K562 (cell line): ENCODE measurements around the gene IL25. TPM values are rescaled to one million over a fixed set of nuclear protein-coding genes. Genes with fewer than 3 reads are reported as not detected.

Experiments
- ATAC-seq: fragments of 200-7000 bp; cut with Tn5 transposase; 3 replicates; pipeline ENCODE4 v1.9.1; 2020; ENCODE audit warnings: moderate library complexity
- BruUV-seq: library from RNA; stranded (reverse); fragments of 400-500 nt; replicated peaks from 2 replicates; lab custom pipeline; 2021; lab: Mats Ljungman, UMichigan
- CTCF ChIA-PET: fragments of 300-600 bp; formaldehyde crosslinking; extraction: SDS; loops from one replicate; lab custom pipeline; 2021; ENCODE audit warnings: low intra/inter-chr PET ratio; lab: Yijun Ruan, JAX
- POLR2A ChIA-PET: fragments of 300-600, 350-650 bp; sonication (Branson Sonifier 250); formaldehyde crosslinking; extraction: SDS; loops from one replicate; lab custom pipeline; 2021; ENCODE audit warnings: antibody characterized with exemption, inconsistent platforms; lab: Yijun Ruan, JAX
- DNase-seq, 4 experiments: peaks; one replicate each; pipeline versions ENCODE4 v3.0.0 to v3.0.0-alpha.2; 2011 to 2018; ENCODE audit warnings: low spot score in 3 of 4, mixed read lengths in 3 of 4; ENCODE audit errors: extremely low read depth in 1 of 4
- FAIRE-seq: peaks from 2 replicates; lab custom pipeline; 2011; peaks lifted over from hg19 to GRCh38; lab: Jason Lieb, UNC
- H2AFZ ChIP-seq: 2 replicates; pipeline ENCODE4 v1.6.0; 2011; ENCODE audit warnings: low read depth, low read length, control low read depth, inconsistent platforms
- H3K27ac ChIP-seq: fragments of 200-600 bp; 3 replicates; pipeline ENCODE4 v1.8.0; 2011; ENCODE audit warnings: low read depth, mild to moderate bottlenecking, control low read depth, inconsistent platforms, low read length, moderate library complexity, mixed read lengths; ENCODE audit errors: extremely low read depth
- H3K27me3 ChIP-seq, 2 experiments: fragments of 300-600 bp in 1 of 2; 2 replicates in 1 of 2; 3 replicates in 1 of 2; pipeline versions ENCODE4 v1.6.0 to v1.8.0; 2011; ENCODE audit warnings: inconsistent platforms in 2 of 2, low read length in 2 of 2, mild to moderate bottlenecking in 1 of 2, mixed read lengths in 1 of 2, moderate library complexity in 1 of 2; ENCODE audit not compliant: control insufficient read depth in 2 of 2, insufficient read depth in 2 of 2
- H3K36me3 ChIP-seq: fragments of 300-600 bp; 3 replicates; pipeline ENCODE4 v1.8.0; 2011; ENCODE audit warnings: mild to moderate bottlenecking, low read length, inconsistent platforms; ENCODE audit not compliant: control insufficient read depth, insufficient read depth
- H3K4me1 ChIP-seq, 2 experiments: fragments of 200-600 bp in 1 of 2; replicated peaks in 1 of 2; 2 replicates in 1 of 2; 3 replicates in 1 of 2; pipeline versions ENCODE4 v1.5.1 to v1.8.0; 2011; ENCODE audit warnings: inconsistent platforms in 2 of 2, low read length in 2 of 2, mild to moderate bottlenecking in 1 of 2, mixed read lengths in 1 of 2, moderate library complexity in 1 of 2; ENCODE audit not compliant: control insufficient read depth in 2 of 2, insufficient read depth in 2 of 2
- H3K4me2 ChIP-seq: 2 replicates; pipeline ENCODE4 v1.6.1; 2011; ENCODE audit warnings: low read length, control low read depth, inconsistent platforms, mixed read lengths; ENCODE audit not compliant: insufficient read depth
- H3K4me3 ChIP-seq: fragments of 200-600 bp; sonication (generic), shearing (Covaris generic); 2 replicates; pipeline ENCODE4 v1.5.1; 2016; ENCODE audit warnings: control low read depth, inconsistent platforms
- H3K79me2 ChIP-seq: fragments of 200-600 bp; 3 replicates; pipeline ENCODE4 v1.8.0; 2011; ENCODE audit warnings: low read length, inconsistent platforms; ENCODE audit not compliant: control insufficient read depth, insufficient read depth
- H3K9ac ChIP-seq, 2 experiments: 2 replicates each; pipeline versions ENCODE4 v1.6.0 to v1.6.1; 2011; ENCODE audit warnings: low read depth in 2 of 2, low read length in 2 of 2, control low read depth in 1 of 2, inconsistent platforms in 1 of 2, mild to moderate bottlenecking in 1 of 2, mixed read lengths in 1 of 2; ENCODE audit not compliant: insufficient read depth in 1 of 2
- H3K9me1 ChIP-seq: one replicate; pipeline ENCODE4 v1.6.0; 2011; ENCODE audit warnings: inconsistent platforms, mild to moderate bottlenecking, low read length, moderate library complexity; ENCODE audit not compliant: control insufficient read depth, insufficient read depth
- H3K9me3 ChIP-seq: replicated peaks from 2 replicates; pipeline ENCODE4 v1.5.1; 2011; ENCODE audit warnings: low read depth, low read length, inconsistent platforms; ENCODE audit not compliant: control insufficient read depth, insufficient read depth
- H4K20me1 ChIP-seq: replicated peaks from 2 replicates; pipeline ENCODE4 v1.6.1; 2011; ENCODE audit warnings: low read length, inconsistent platforms, mixed read lengths; ENCODE audit not compliant: control insufficient read depth, insufficient read depth
- ATF7 ChIP-seq: fragments of 450-650 bp; IDR thresholded peaks from 2 replicates; pipeline ENCODE4 v1.7.1; 2014; ENCODE audit warnings: mild to moderate bottlenecking, moderate library complexity
- BRD4 ChIP-seq: fragments of 200-600 bp; sonication (generic); IDR thresholded peaks from 2 replicates; pipeline ENCODE4 v1.6.1; 2017; ENCODE audit warnings: inconsistent platforms
- ELF2 ChIP-seq: fragments of 250-450 bp; sonication (Bioruptor Pico); IDR thresholded peaks from 2 replicates; pipeline ENCODE4 v1.5.0; 2021; ENCODE audit warnings: mild to moderate bottlenecking
- KAT7 ChIP-seq: sonication (generic); formaldehyde crosslinking; IDR thresholded peaks from 2 replicates; pipeline ENCODE4 v1.8.0; 2022; ENCODE audit warnings: missing genetic modification reagents, mild to moderate bottlenecking, borderline replicate concordance
- MAFK ChIP-seq: IDR thresholded peaks from 2 replicates; pipeline ENCODE4 v1.6.1; 2011; ENCODE audit warnings: low read length, improper control_type of control experiment
- MIER1 ChIP-seq: fragments of 450-650 bp; IDR thresholded peaks from 2 replicates; pipeline ENCODE4 v1.6.1; 2016; ENCODE audit warnings: antibody characterized with exemption, mild to moderate bottlenecking, low read depth
- MXI1 ChIP-seq: IDR thresholded peaks from 2 replicates; pipeline ENCODE4 v1.6.1; 2011; ENCODE audit warnings: low read depth, mild to moderate bottlenecking, improper control_type of control experiment, low read length
- NR1H2 ChIP-seq: sonication (generic); formaldehyde crosslinking; IDR thresholded peaks from 2 replicates; pipeline ENCODE4 v1.4.0; 2020; ENCODE audit warnings: mild to moderate bottlenecking, missing genetic modification reagents
- RAD21 ChIP-seq, 2 experiments: fragments of 250-450 bp in 1 of 2; fragments of 450-650 bp in 1 of 2; sonication (Bioruptor Pico) in 1 of 2; formaldehyde crosslinking in 1 of 2; IDR thresholded peaks in 1 of 2; conservative IDR thresholded peaks in 1 of 2; 2 replicates each; pipeline versions ENCODE4 v1.4.0 to v1.8.0; 2020 to 2022; ENCODE audit warnings: mild to moderate bottlenecking in 2 of 2, moderate library complexity in 1 of 2
- U2AF1 ChIP-seq: fragments of 200-400 bp; formaldehyde crosslinking; optimal IDR thresholded peaks from 2 replicates; pipeline ENCODE3; 2017; ENCODE audit warnings: mild to moderate bottlenecking, low read depth, low read length, moderate library complexity
- WGBS: fragments of 100-300 bp; shearing (Covaris generic); methylation state at CpG from one replicate; pipeline ENCODE4 v1.1.6; 2016; ENCODE audit warnings: low coverage, mixed read lengths; ENCODE audit not compliant: insufficient coverage; ENCODE audit errors: missing lambda C conversion rate; 5-methylcytosine and 5-hydroxymethylcytosine counted together
- in situ Hi-C: fragments of 300-500 bp; cut with MboI; formaldehyde crosslinking; loops from 4 replicates; pipeline ENCODE4 v1.15.0; 2018; ENCODE audit warnings: inconsistent platforms, mixed read lengths
- intact Hi-C: fragments of 100-400 bp; cut with micrococcal nuclease; formaldehyde crosslinking; loops from 2 replicates; pipeline ENCODE4 v1.14.2; 2022
- polyA plus RNA-seq, 8 experiments: library from polyadenylated mRNA; depleted of rRNA in 4 of 8; stranded (reverse) in 5 of 8; unstranded in 3 of 8; fragments of >200 nt; fragmentation: Nextera tagmentation in 2 of 8; fragmentation: Illumina TruSeq in 1 of 8; extraction: Ambion mirVana in 2 of 8; extraction: Trizol in 1 of 8; gene quantifications; 2 replicates each; pipeline versions ENCODE4 v1.2.1 to v1.2.3, GENCODE V29; 2011 to 2014; ENCODE audit warnings: inconsistent platforms in 1 of 8, missing spikeins in 1 of 8
- total RNA-seq, 7 experiments: library from RNA; depleted of rRNA in 6 of 7; stranded (reverse); fragments of >200 nt in 6 of 7; fragmentation: Illumina TruSeq in 2 of 7; extraction: Trizol in 2 of 7; gene quantifications; 2 replicates each; pipeline versions ENCODE4 v1.2.1 to v1.2.3, GENCODE V29; 2011 to 2021; ENCODE audit warnings: low replicate concordance in 1 of 7
- TF ChIP-seq, protein P1 (sequence below): sonication (generic); IDR thresholded peaks from 2 replicates; pipeline ENCODE4 v1.6.1; 2016
- TF ChIP-seq, protein P2 (sequence below), 3 experiments: IDR thresholded peaks in 2 of 3; conservative IDR thresholded peaks in 1 of 3; 2 replicates each; pipeline ENCODE4 v1.5.1; 2011 to 2012; ENCODE audit warnings: low read length in 3 of 3, mild to moderate bottlenecking in 3 of 3, control low read depth in 2 of 3, improper control_type of control experiment in 1 of 3, inconsistent platforms in 1 of 3, low read depth in 1 of 3, mixed read lengths in 1 of 3, moderate library complexity in 1 of 3; ENCODE audit not compliant: insufficient read depth in 2 of 3

IL25 gene
- total and polyA plus RNA-seq, 9 of the 15 experiments (the other 6 are each of a cell fraction or from before 2014, with no cell fraction given): not detected

DNA sequence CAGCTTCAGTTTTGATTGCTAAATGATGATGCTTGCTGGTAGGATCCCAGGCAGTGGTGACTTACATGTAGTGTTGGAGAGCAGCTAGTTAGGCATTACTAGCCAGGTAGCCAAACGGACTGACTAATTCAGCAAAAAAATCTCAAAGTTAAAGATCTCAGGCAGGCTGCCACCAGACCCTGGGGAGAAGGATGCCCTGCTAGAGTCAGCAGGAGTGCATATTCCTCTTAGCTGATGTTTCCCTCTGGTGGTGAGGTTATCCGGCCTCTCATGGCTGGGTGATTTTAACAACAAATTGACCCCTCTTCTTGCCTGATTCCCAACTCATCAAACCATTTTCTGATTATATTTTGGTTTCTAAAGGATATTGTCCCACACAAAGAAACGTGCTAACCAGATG is 10.4 kb upstream of the IL25 start:
- Histone ChIP-seq H4K20me1 (no peaks in the 10 kb centered on the region), H3K4me3 (no peak overlapping the region), H3K4me2 (no peak overlapping the region), H3K9me3 (no peaks in the 10 kb centered on the region), H3K9me1 (no peaks in the 10 kb centered on the region), H3K36me3 (no peaks in the 10 kb centered on the region), H3K79me2 (no peaks in the 10 kb centered on the region), H3K27me3 (peaks cover 8 to 57% of the 10 kb centered on the region in 2 experiments; a peak in 4 of 5 replicates), H3K4me1 (peaks cover 0 to 21% of the 10 kb centered on the region in 2 experiments; a peak in 3 of 5 replicates), H3K27ac (no peak overlapping the region), H2AFZ (no peak overlapping the region), H3K9ac (no peak overlapping the region)
- in situ Hi-C loops (no loop called here), intact Hi-C loops (no loop called here)
- ATAC-seq: 0 out of 3 replicates have a peak, but pooled peaks have one; percentile 35
- CTCF ChIA-PET: interaction anchor here (1.0 to 1.2 kb wide), 2 partner anchors 175 to 242 kb away, joined by 3 to 4 read pairs; no protein-coding TSS in a partner anchor
- BruUV-seq: no TSS peak
- no peak for FAIRE-seq
- POLR2A ChIA-PET: no interaction called here
- DNase-seq: peak in 1 of 4 experiments; percentile 12
- 10% methylated on average over 3 of the region's 3 CpGs for WGBS
- TF ChIP-seq ELF2 (no peak), U2AF1 (no peak), KAT7 (CRISPR knock-in tag) (no peak), MIER1 (no peak), MAFK (no peak), RAD21 (CRISPR knock-in tag; conservative IDR thresholded peaks at IDR 0.05 in 1 of 2, IDR thresholded peaks at IDR 0.05 in 1 of 2) (peak in 1 of 2 experiments; percentile 43; a peak in 2 of 4 replicates), ATF7 (no peak), NR1H2 (CRISPR knock-in tag) (no peak), MXI1 (no peak), BRD4 (no peak)
- TF ChIP-seq, protein P1, sequence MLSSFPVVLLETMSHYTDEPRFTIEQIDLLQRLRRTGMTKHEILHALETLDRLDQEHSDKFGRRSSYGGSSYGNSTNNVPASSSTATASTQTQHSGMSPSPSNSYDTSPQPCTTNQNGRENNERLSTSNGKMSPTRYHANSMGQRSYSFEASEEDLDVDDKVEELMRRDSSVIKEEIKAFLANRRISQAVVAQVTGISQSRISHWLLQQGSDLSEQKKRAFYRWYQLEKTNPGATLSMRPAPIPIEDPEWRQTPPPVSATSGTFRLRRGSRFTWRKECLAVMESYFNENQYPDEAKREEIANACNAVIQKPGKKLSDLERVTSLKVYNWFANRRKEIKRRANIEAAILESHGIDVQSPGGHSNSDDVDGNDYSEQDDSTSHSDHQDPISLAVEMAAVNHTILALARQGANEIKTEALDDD: no peak
- TF ChIP-seq, protein P2, sequence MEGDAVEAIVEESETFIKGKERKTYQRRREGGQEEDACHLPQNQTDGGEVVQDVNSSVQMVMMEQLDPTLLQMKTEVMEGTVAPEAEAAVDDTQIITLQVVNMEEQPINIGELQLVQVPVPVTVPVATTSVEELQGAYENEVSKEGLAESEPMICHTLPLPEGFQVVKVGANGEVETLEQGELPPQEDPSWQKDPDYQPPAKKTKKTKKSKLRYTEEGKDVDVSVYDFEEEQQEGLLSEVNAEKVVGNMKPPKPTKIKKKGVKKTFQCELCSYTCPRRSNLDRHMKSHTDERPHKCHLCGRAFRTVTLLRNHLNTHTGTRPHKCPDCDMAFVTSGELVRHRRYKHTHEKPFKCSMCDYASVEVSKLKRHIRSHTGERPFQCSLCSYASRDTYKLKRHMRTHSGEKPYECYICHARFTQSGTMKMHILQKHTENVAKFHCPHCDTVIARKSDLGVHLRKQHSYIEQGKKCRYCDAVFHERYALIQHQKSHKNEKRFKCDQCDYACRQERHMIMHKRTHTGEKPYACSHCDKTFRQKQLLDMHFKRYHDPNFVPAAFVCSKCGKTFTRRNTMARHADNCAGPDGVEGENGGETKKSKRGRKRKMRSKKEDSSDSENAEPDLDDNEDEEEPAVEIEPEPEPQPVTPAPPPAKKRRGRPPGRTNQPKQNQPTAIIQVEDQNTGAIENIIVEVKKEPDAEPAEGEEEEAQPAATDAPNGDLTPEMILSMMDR (IDR thresholded peaks at IDR 0.05 in 2 of 3, conservative IDR thresholded peaks at IDR 0.05 in 1 of 3; ENCODE audit: insufficient read depth in 2 of 3, low read depth in 1 of 3, low read length in 3 of 3): peak; percentile 16 to 43 (median 22); a peak in 3 of 6 replicates
